Measurements from ENCODE around the gene MICOS13.

Gene MICOS13

GRCh38 chr19:5678071-5678718 lies 2.1 kb downstream of the MICOS13 start:
- no peak for DNase-seq (ENCODE audit: low spot score)
- TF ChIP-seq CTCF (IDR thresholded peaks at IDR 0.05; ENCODE audit: borderline replicate concordance, control extremely low read depth, extremely low read depth, insufficient read depth, missing control alignments), result no peak
- in situ Hi-C loops (cut with MboI; ENCODE audit: low sequenced_read_pairs, unreplicated experiment), result no loop called here

GRCh38 chr19:5677580-5677979 lies 2.7 kb downstream of the MICOS13 start:
- no peak for TF ChIP-seq CTCF (IDR thresholded peaks at IDR 0.05; ENCODE audit: borderline replicate concordance, control extremely low read depth, extremely low read depth, insufficient read depth, missing control alignments)
- in situ Hi-C loops (cut with MboI; ENCODE audit: low sequenced_read_pairs, unreplicated experiment), result no loop called here
- no peak for DNase-seq (ENCODE audit: low spot score)

- in situ Hi-C loops (cut with MboI; ENCODE audit: low sequenced_read_pairs, unreplicated experiment), result no loop called here
- no peak for TF ChIP-seq CTCF (IDR thresholded peaks at IDR 0.05; ENCODE audit: borderline replicate concordance, control extremely low read depth, extremely low read depth, insufficient read depth, missing control alignments)
- DNase-seq (ENCODE audit: low spot score), result no peak
Observed at GRCh38 chr19:5677136-5677535, 3.2 kb downstream of the MICOS13 start.

GRCh38 chr19:5676772-5677105 lies 3.6 kb downstream of the MICOS13 start:
- no peak for TF ChIP-seq CTCF (IDR thresholded peaks at IDR 0.05; ENCODE audit: borderline replicate concordance, control extremely low read depth, extremely low read depth, insufficient read depth, missing control alignments)
- in situ Hi-C loops (cut with MboI; ENCODE audit: low sequenced_read_pairs, unreplicated experiment), result no loop called here
- DNase-seq (ENCODE audit: low spot score), result no peak

GRCh38 chr19:5676105-5676771 lies 4.1 kb downstream of the MICOS13 start:
- no peak for DNase-seq (ENCODE audit: low spot score)
- in situ Hi-C loops (cut with MboI; ENCODE audit: low sequenced_read_pairs, unreplicated experiment), result no loop called here
- TF ChIP-seq CTCF (IDR thresholded peaks at IDR 0.05; ENCODE audit: borderline replicate concordance, control extremely low read depth, extremely low read depth, insufficient read depth, missing control alignments), result no peak

- in situ Hi-C loops (cut with MboI; ENCODE audit: low sequenced_read_pairs, unreplicated experiment), result no loop called here
- TF ChIP-seq CTCF (IDR thresholded peaks at IDR 0.05; ENCODE audit: borderline replicate concordance, control extremely low read depth, extremely low read depth, insufficient read depth, missing control alignments), result no peak
- DNase-seq (ENCODE audit: low spot score), result no peak
Observed at GRCh38 chr19:5674714-5675113, 5.6 kb downstream of the MICOS13 start.
